Measurements from ENCODE around the gene PROSER2.
"Not testable (repeated sequence)": the region's sequence is repeated elsewhere in the genome, so short reads cannot be mapped to it uniquely, and the experiment has no call there.

PROSER2 gene

GRCh38 chr10:11884706-11885423 is 61.7 kb downstream of the PROSER2 start:
- DNase-seq (ENCODE audit: low read depth in 3 of 3, low spot score in 1 of 3), result no peak

- DNase-seq (ENCODE audit: low read depth in 3 of 3, low spot score in 1 of 3), result no peak
Observed at GRCh38 chr10:11885437-11886137, 62.4 kb downstream of the PROSER2 start.

GRCh38 chr10:11886138-11886474 is 63.0 kb downstream of the PROSER2 start:
- DNase-seq (ENCODE audit: low read depth in 3 of 3, low spot score in 1 of 3), result no peak

- no peak for DNase-seq (ENCODE audit: low read depth in 3 of 3, low spot score in 1 of 3)
Observed at GRCh38 chr10:11886851-11887250, 63.7 kb downstream of the PROSER2 start.

DNA sequence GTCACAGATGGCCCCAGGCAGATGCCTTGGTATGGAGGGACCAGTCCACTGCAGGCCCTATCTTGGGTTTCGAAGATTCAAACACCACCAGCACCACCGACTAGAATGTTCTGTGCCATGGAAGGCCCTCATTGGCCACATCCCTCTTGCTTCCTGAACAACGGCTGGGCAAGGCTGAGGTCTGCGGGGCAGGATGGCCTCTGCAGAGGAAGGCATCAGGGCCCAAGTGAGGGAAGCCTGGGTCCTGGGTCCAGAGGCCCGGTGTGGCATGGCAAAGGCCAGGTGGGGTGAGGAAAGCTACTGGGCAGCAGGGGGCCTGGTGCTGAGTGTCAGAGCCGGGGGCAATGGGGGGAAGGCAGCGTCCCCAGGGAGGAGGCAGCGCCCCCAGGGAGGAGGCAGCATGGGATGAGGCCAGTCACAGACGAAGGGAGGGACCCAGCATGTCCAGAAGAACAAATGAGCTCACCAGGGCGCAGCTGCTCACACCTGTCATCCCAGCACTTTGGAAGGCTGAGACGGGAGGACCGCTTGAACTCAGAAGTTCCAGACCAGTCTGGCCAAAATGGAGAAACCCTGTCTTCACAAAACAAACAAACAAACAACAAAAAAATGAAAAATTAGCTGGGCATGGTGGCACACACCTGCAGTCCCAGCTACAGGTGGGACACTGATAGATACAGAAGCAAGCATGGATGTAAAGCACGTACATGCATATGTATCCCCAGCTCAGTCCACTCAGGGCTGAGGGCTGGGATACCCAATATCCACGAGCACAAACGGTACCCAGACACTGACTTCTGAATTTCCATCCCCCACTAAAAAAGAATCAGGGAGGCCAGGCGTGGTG is 64.4 kb downstream of the PROSER2 start:
- DNase-seq (ENCODE audit: low read depth in 3 of 3, low spot score in 1 of 3), result no peak

DNA sequence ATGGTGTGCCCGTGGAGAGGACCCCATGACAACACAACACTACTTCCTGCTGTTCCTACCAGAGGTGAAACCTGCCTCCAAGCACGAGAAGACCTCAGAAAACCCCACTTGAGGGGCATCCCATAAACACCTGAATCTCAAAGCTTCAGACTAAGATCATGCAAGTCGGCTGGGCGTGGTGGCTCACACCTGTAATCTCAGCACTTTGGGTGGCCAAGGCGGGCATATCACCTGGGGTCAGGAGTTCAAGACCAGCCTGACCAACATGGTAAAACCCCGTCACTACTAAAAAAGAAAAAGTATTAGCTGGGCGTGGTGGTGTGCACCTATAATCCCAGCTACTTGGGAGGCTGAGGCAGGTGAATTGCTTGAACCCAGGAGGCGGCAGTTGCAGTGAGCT is 66.1 kb downstream of the PROSER2 start:
- not testable (repeated sequence) for DNase-seq (ENCODE audit: low read depth in 3 of 3, low spot score in 1 of 3)

GRCh38 chr10:11891776-11892486 is 68.8 kb downstream of the PROSER2 start:
- no peak for DNase-seq (ENCODE audit: low read depth in 3 of 3, low spot score in 1 of 3)

DNA sequence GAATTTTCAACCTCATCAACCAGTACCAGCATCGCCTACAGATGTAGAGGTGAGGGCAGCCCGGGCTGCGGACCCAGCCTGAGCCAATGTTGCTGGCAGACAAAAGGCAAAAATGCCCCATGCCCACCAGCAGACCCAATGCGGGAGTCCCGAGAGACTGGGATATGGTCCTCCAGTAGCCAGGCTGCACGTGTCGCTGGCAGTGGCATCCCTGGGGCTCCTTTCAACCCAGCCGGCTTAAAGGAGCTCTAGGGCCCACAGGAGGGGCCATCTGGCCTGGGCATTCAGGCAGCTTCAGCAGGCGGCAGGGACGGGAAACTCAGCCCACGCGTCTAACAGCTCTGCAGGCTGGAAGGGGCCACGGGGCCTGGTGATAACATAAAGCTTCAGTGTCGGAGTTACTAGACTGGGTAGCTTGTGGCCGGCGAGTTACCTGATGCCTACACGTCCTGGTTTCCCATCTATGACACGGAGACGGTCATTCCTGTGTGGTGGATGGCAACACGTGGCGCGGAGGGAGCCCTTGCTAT is 70.7 kb downstream of the PROSER2 start:
- DNase-seq (ENCODE audit: low read depth in 3 of 3, low spot score in 1 of 3), result no peak

GRCh38 chr10:11894381-11895107 is 71.4 kb downstream of the PROSER2 start:
- no peak for DNase-seq (ENCODE audit: low read depth in 3 of 3, low spot score in 1 of 3)

GRCh38 chr10:11895108-11895466 is 71.9 kb downstream of the PROSER2 start:
- no peak for DNase-seq (ENCODE audit: low read depth in 3 of 3, low spot score in 1 of 3)

DNA sequence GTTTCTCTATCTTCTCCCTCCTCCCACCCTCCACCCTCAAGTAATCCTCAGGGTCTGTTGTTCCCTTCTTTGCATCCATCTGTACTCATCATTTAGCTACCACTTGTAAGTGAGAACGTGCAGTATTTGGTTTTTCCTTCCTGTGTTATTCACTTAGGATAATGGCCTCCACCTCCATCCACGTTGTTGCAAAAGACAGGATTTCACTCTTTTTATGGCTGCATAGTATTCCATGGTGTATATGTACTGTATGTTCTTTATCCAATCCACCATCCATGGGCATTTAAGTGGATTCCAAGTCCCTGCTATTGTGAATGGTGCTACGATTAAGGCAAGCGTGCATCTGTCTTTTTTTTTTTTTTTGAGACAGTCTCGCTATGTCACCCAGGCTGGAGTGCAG is 72.4 kb downstream of the PROSER2 start:
- no peak for DNase-seq (ENCODE audit: low read depth in 3 of 3, low spot score in 1 of 3)

- no peak for DNase-seq (ENCODE audit: low read depth in 3 of 3, low spot score in 1 of 3)
Observed at GRCh38 chr10:11896549-11897200, 73.5 kb downstream of the PROSER2 start.

DNA sequence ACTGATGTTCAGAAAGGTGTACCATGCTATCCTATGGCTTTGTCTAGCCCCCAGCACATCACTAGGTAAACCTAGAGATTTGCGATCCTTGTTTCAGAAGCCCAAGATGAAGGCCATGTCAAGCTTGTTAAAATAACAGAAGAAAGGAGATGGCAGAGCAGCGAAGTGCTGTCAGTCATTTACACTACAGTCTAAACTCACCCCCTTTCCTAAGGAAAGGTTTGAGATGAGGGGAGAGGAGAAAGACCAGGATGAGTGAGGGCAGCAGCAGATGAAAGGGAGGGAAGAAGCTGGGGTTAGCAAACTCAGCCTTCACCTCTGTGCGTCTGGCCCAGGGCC is 74.8 kb downstream of the PROSER2 start:
- no peak for DNase-seq (ENCODE audit: low read depth in 3 of 3, low spot score in 1 of 3)

DNA sequence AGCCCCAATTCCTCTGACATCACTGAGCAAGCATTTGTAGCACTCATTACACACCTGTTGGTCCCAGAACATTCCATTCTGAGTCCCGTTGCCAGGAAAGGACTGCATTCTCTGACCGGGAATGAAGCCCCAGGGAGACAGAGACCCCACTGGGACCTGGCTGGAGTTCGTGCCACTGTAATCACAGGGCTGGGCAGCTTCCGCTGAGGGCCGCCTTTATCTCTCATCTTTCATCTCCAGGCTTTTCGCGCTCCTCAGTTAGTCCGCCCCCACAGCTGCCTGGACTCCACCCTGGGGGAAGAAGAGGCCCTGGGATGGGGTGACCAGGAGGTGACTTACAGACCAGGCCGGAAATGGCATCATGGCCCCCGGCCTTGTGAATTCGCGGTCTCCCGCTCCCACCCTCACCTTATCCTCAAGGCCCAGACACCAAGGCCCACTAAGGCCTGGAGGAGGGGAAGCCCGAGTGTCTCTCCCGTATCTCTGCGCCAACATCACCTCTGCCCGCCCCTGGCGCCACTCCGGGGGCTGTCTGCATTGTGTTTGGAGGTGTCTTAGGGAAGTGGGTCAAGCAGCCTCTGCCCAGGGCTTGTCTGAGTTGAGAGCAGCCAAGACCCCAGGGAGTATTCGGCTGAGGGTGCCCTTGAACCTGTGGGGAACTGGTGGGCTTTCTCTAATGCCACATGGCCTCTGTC is 75.4 kb downstream of the PROSER2 start:
- DNase-seq (ENCODE audit: low read depth in 3 of 3, low spot score in 1 of 3), result no peak

DNA sequence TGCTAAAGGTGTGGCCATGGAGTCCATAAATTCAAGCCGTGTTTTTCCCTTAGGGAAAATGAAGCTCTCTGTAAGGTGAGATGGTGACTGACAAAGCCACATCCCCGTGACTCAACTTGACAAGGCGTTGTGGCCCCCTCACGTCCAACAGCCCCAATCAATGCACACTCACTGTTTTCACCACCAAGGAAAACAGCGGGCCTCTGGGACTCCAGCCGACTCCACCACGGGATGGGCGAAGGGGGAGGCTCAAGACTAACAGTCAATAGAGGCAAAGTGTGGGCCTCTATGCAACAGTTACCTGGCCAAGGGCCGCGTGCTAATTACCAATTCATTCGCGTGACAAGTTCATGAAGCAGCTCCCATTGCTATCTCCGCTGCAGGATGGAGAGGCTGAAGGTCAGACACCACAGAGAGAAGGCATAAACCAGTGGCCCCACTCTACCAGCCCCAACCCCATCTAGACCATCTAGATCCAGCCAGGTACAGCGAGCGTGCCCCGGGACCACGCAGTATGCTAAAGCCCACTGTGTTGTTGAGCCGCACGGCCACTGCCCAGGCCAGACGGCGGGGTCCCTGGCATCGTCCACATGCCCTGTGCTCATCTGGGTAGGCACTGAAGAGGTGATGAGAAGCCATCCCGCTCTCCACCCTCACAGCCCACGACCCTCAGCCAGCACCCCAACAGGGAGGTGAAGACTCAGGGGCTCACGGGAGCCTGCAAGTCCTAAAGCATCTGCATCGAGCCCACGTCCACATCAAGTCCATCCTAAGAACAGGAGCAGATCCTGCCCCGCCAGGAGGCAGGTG is 76.1 kb downstream of the PROSER2 start:
- DNase-seq (ENCODE audit: low read depth in 3 of 3, low spot score in 1 of 3), result no peak

GRCh38 chr10:11901036-11901301 is 77.8 kb downstream of the PROSER2 start:
- DNase-seq (ENCODE audit: low read depth in 3 of 3, low spot score in 1 of 3), result no peak

- no peak for DNase-seq (ENCODE audit: low read depth in 3 of 3, low spot score in 1 of 3)
Observed at GRCh38 chr10:11901454-11901832, 78.3 kb downstream of the PROSER2 start.

- DNase-seq (ENCODE audit: low read depth in 3 of 3, low spot score in 1 of 3), result no peak
Observed at GRCh38 chr10:11901833-11902475, 78.8 kb downstream of the PROSER2 start.

- DNase-seq (ENCODE audit: low read depth in 3 of 3, low spot score in 1 of 3), result no peak
Observed at GRCh38 chr10:11902646-11903045, 79.5 kb downstream of the PROSER2 start.

Data from stimulated activated CD4-positive, alpha-beta T cell treated with anti-CD3 and anti-CD28 coated beads, TNF-alpha, amount 100 ng/mL, for 1 hour (primary cell).